NCI-H345 treated with DMSO at 0.1 percent for 48 hours (cell line): ENCODE results near the gene POU2AF1.
"Not testable (repeated sequence)": the region's sequence is repeated elsewhere in the genome, so short reads cannot be mapped to it uniquely, and the experiment has no call there.

Source experiments
- DNase-seq: peaks from one replicate; lab custom pipeline; 2025; ENCODE audit not compliant: unreplicated experiment; lab: John Stamatoyannopoulos, UW

The POU2AF1 gene

DNA sequence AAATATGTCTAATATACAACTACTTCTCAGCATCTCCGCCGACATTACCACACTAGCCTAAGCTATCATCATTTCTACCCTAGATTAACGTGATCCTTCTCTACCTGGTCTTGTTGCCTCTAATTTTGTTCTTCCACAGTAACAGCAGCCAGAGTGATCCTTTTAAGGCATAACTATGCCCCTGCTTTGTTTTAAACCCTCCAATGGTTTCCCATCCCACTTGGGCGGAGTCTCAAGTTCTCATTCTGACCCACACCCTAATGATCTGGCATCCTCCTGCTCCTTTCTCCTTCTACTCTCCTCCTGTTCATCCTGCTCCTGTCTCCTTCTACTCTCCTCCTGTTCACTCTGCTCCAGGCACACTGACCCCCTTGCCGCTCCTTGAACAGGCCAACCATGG lies 31.9 kb upstream of the POU2AF1 start:
- no peak for DNase-seq

DNA sequence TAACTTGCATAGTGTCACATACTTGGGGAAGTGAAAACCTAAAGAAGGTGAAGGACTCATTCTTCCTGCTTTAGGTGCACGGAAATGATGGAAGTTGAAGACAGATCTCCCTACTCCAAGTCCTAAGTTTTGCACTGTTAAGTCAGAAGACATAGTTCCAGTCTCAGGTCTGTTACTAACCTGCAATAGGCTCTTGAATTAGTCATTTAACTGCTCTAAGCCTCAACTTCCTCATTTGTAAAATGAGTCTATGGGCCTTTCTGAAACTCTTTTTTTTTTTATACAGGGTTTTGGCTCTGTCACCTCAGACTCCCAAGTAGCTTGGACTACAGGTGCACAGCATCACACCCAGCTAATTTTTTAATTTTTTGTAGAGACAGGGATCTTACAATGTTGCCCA lies 30.8 kb upstream of the POU2AF1 start:
- DNase-seq: no peak

DNA sequence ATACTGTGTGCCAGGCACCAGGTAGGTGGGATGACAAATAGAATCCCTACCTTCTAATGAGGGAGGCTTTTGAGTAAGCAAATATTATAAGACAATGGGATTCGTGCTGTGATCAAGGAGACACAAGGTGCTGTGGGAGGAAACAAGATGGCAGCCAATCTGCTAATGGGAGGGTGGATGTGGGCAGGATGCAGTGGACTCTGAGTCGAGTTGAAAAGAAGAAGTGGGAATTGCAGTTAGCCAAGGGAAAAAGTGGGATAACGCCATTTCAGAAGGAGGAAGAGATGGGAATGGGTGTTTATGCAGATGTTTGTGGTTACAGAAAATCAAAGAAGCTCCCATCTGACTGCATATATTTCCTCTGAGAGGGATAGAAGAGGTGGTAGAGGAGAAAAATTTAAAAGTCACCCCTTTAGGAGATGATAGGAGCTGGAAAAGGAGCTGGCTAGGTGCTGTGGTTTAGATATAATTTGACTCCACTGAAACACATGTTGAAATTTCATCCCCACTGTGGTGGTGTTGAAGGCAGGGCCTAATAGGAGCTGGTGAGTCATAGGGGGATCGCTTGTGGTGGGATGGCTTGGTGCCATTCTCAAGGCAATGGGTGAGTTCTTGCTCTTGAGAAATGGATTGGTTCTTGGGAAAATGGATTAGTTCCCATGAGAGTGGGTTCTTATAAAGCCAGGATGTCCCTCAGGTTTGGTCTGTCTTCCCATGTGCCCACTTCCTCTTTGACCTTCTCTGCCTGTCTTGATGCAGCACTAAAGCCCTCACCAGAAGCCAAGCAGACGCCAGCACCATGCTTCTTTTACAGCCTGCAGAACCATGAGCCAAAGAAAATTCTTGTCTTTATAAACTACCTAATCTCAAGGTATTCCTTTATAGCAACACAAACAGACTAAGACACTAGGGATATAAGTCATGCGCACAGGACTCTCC lies 30.0 kb upstream of the POU2AF1 start:
- no peak for DNase-seq

DNA sequence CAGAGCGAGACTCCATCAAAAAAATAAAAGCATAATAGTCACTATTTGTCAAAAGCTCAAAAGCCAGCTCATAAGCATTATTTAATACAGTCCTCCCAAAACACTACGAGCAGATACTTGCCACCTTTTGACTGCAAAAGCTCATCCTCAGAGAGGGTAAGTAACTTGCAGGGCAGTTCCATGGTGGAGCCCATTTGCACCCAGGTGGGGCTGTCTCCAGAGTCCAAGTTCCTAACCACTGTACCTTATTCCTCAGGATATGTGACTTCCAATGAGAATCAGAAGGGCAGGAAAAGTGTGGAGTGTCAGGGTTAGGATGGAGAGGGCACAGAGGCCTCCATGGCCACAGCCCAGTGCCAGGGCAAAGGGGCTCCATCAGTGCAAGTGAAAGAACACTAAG lies 28.6 kb upstream of the POU2AF1 start:
- DNase-seq: no peak

DNA sequence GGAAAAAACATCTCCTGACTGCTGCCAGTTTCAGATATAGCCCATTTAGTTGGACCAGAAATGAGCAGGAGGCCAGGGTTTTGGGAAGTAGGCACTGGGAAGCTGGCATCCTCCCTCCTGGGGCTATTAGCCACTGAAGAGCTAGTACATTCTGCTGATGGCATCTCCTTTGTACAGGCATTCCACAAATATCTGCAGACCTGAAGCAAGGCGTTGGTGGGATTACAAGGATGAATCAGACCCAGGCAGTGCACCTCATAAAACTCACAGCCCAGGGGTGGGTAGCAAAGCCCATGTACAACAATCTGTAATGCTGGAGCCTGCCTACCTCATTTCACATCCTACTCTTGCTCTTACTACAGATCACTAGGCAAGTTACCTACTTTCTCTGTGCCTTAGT lies 27.5 kb upstream of the POU2AF1 start:
- DNase-seq: no peak

DNA sequence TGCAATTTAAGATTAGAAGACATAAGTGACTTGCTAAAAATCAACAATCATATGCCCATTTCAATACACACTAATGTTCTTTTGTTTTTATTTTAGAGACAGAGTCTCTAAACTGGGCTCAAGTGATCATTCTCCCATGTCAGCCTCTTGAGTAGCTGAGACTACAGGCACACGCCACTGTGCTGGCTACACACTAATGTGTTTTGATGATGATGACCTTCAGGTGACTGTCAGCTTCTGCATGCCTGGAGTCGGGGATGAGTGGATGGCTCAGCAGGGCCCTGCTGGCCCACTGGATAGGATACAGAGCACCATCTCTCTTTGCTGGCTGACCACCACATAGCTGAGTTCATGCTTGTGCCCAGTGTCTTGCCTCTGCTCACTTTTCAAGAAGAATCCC lies 27.0 kb upstream of the POU2AF1 start:
- no peak for DNase-seq

DNA sequence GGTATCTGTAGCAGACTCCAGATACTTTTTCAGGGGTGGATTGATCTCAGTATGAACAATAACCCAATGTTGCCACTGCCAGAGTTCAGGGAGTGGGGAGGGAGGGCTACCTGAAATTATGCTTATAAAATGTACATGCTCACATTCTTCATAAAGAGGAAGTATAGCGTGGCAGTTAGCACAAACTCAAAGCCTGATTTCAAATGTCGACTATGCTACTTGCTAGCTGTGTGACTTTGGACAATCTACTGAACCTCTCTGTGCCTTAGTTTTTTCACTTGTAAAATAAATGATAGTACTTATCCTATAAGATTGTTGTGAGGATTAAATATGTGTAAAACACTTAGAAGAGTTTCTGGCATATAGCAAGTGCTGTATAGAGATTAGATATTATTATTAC lies 26.5 kb upstream of the POU2AF1 start:
- DNase-seq: no peak

DNA sequence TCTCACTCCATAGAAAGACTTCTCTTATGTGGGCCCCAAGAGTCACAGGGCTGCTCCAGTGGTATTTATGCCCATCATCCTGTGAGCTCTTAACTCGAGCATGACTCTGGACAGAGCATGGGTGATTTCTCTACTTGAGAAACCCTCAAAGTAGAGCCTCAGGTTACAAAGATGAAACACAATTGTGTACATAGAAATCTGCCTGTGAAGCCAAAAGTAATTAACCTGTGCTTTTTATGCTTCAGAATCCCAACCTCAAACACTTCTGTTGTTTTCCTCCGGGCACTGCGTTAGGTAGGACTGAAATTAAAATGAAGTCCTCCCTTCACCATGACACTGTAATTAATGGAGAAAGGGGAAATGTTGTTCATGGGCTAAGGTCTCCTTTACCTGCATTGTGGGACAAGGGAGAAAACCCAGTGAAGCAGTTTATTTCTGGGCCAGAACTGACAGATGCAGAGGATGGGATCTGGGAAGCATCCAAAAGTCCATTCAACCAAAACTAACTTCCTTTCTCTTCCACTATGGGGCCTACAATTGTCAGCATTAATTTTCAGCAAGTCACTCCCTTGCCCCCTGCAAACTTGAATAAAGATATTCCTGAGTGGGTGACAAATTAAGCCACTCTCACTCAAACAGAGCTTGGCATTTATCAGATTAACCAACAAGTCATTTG lies 24.1 kb upstream of the POU2AF1 start:
- DNase-seq: peak; percentile 13

DNA sequence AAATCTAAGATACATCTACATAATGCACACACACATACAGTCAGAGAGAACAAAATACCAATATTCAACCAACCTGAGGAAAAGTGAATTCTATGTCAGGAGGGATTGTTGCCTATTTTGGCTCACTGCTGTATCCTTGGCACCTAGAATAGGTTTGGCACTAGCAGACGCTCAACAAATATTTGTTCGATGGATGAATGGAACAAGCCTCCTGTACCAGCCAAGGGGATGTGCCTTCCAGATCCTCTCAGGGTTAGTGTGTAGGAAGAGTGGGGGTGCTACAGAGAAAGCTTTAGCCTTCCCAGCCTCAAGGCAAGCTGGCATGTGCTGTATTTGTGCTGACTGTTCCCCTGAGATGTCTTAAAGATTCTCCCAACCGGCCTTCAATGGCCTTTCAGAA lies 23.3 kb upstream of the POU2AF1 start:
- peak; percentile 15 for DNase-seq

DNA sequence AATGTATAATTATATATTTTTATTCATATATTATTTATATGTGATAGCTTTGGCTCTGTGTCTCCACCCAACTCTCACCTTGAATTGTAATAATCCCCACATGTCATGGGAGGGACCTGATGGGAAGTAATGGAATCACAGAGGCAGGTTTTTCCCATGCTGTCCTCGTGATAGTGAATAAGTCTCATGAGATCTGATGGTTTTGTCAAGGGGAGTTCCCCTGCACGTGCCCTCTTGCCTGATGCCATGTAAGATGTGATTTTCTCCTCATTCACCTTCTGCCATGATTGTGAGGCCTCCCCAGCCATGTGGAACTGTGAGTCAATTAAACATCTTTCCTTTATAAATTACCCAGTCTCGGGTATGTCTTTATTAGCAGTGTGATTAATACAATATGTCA lies 22.9 kb upstream of the POU2AF1 start:
- not testable (repeated sequence) for DNase-seq

DNA sequence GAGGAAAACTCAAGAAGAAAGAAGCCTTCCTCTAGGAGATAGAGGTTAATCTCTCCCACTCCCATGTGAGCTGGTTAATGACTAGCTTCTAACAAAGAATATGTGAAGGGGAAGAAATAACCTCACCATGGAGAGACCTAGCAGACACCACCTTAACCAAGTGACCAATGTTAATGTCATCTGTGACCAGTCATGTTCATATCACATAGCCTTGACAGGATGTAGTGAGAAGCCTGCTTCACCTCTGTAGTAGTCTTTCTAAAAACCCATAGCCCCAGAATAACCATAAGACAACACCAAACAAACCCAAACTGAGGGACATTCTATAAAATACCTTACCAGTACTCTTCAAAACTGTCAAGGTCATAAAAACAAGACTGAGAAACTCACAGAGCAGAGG lies 21.5 kb upstream of the POU2AF1 start:
- DNase-seq: no peak

DNA sequence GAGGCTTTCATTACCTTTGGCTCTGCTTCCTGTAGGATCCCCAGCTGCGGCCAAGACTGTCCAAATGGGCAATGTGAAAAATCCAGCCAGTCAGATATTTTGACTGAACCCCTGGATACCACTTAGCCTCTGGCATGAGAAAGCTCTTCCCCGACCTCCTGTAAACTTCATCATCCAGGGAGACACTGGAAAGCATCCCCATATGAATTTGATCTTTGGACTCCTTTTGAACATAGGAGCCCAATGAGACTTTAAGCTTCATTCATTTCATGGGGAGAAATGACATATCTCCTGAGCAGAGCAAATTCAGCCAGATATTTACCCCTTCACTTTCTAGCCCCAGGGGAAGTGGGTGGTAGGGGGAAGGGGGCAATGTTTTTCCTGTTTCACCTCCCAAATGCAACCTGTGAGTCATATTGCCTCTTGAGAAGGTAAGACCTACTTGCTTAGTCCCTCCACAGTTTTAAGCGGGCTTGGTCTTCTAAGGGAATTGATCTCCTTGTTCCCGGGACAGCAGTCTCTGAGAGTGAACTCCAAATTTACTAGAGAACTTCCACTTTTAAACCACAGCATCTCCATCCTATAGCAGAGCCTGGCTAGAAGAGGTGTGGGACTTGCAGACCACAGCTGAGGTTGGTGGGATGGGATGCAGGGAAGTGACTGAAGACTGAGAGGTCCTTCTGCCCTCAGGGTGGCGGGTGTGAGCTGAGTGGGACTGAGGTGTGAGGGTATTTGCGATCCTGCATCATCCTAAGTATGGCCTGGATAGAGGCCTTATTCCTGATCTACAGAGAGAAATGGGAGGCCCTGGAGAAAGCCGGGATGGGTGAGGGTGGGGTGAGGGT lies 20.3 kb upstream of the POU2AF1 start:
- DNase-seq: no peak

DNA sequence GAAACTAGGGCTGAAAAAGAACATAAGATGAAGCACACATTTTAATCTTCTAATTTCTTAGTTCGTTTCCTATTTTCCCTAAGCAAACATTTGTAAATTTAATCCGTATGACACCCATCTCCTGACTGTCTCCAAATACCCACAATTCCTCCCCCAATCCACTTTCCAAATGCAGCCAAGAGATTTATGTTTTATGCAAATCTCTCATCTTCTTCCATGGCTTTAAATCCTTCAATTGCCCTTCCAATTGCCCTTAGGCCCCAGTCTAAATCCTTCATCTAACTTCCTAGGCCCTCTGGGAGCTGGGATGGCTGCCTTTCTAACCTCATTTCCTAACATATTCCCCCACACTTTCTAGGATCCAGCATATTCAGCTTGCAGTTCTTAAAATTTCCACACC lies 18.0 kb upstream of the POU2AF1 start:
- no peak for DNase-seq

DNA sequence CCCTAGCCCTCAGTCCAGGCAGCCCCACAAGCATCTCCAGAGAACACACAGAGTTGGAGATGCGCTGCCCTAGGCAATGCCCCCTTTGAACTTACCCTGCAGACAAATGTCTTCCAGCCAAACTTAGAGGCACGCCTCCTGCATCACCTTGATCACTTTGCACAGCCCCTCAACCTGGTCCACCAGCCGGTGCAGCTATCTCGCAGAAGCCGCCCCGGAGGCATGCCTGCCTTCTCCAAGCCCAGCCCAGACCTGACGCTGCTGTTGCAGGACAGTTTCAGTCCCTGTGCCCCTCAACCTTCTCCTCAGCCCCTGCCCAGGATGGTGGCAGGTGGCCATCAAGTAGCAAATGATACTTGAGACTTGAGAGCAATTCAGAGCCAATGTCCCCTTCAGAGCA lies 16.7 kb upstream of the POU2AF1 start:
- DNase-seq: no peak

DNA sequence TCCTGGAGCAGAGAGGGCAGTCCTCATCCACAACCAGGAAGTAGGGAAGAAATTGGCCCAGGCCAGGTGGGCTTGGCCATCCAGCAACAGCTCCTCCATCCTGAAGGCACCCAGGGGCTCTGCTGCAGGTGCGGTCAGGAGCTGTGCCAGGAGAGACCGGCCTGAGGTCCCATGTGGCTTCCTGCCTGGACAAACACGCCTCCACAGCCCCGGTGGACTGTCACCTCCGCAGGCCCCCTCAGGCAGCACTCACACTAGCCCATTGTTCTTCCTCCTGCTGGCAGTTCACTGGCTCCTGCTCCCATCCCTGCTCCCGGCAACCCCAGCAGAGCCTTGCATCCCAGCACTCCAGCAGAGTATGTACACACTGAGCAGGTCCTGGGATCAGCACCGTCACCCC lies 16.0 kb upstream of the POU2AF1 start:
- DNase-seq: no peak

DNA sequence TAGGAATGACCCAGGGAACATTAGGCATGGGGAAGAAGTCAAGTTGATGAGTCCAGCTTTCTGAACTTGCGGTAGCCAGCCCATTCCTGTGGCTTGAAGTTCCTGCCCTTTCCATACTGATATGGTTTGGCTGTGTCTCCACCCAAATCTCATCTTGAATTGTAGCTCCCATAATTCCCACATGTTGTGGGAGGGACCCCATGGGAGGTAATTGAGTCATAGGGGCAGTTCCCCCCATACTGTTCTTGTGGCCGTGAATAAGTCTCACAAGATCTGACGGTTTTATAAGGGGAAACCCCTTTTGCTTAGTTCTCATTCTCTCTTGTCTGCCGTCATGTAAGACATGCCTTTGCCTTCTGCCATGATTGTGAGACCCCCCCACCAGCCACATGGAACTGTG lies 15.1 kb upstream of the POU2AF1 start:
- not testable (repeated sequence) for DNase-seq

DNA sequence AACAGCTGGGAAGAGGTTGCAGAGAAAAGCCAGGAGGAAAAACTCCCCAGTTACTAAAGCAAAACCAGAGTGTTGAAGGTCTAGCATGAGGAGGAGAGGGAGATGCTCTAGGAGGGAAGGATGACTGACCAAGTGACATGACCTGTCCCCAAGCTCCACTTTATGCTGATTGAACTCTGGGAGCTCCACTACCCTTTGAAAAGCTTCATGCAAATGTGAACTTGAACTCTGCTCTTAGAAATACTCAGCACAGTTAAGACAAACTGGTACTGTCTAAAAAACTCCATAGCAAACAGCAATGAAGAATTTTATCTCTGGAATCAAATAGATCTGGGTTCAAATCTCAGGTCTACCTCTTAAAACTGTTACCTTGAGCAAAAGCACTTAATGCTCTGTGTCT lies 14.5 kb upstream of the POU2AF1 start:
- no peak for DNase-seq

DNA sequence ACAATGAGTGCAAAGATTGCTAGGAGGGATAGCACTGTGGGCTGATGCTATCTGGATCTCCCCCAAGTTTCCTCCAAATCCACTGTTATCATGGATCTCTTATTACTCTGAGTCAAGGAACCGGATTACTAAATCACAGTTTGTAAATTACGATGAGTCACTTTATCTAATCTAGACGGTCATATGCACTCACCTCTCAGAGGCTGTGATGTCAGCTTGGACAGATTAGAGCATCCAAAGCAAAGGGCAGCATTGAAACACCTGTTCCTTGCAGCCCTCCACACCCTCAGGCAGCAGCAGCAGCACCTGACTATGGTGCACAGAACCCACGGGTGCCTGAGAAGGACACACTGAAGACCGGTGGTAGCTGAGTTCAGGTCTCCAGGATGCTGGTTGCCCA lies 14.0 kb upstream of the POU2AF1 start:
- no peak for DNase-seq

DNA sequence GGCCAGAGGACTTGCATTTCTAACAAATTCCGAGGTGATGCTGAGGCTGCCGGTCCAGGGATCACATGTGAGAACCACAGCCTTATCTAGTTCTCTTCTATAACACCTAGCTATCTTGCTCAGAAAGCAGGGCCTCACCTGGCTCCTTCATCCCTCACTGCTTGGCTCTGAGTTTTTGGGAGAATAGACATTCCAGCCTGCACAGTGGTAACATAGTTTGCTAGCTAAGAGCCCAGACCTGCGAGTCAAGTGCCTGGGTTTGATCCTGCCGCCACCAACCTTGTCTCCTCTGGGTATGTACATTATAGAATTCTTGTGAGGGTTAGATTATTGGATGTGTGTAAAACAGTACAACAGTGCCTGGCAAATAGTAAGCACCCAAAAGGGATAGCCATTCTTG lies 13.5 kb upstream of the POU2AF1 start:
- no peak for DNase-seq

DNA sequence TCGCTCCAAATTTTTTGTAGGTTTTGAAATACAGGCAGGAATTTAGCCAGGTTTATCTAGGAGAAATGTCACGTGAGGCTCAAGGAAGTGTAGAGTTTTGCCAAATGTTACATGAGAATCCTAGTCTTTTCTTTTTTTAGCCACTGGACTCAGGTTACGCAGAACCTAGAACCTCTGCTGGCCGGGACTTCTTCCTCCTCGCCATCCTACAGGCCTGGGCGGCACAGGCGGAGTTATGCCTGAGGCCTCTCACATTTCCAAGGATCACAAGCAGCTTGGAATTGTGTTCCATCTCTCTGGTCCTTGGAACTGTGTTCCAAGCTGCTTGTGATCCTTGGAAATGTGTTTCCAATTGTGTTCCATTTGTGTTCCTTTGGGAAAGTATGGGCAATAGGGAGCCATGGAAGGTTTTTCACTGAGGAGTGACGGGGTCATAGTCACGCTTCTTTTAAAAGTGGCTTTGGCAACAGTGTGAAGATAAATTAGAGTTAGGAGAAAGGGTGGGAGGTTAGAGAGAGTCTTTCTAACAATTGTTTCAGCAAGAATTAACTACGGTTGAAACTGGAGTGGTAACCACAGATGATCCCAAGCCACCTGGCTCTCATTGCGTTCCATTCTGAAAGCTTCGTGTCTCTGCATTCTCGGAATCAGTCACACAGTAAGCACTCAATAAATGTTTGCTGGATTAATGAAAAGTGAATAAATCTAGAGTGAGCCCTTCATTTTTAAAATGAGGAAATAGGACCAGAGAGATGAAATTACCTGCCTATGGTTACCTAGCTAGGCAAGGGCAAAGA lies 12.5 kb upstream of the POU2AF1 start:
- DNase-seq: no peak

DNA sequence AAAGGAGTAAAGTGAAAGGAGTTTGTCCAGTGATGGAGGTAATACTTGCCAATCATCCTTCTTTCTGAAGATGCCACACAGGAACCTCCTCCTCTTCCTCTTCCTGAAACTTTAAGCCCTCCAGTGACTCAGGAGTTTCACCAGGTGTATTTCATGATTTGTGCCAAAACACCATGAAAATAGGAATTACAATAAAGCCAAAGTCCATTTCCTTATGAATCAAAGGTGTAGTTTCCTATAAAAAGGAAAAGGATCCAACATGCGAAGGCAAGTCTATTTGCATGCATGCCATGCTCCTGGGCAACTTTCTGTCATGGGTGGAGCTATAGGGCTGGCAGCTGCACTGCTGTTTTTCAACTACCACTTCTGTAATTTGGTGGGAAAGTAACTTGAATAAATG lies 9.8 kb upstream of the POU2AF1 start:
- DNase-seq: no peak
